Progenitor cell of endocrine pancreas (in vitro differentiated cells): ENCODE results near the gene SIPA1L3. TPM values are rescaled to one million over a fixed set of nuclear protein-coding genes. Genes with fewer than 3 reads are reported as not detected.
A peak's percentile ranks its signal among the peaks of the same experiment; 100 is the strongest.

Experiments used
- DNase-seq: peaks from one replicate; pipeline ENCODE4 v3.0.0; 2021; ENCODE audit warnings: low spot score; ENCODE audit not compliant: unreplicated experiment
- H3K27ac Mint-ChIP-seq: 2 replicates; pipeline ENCODE4 v1.8.0; 2021; ENCODE audit warnings: mild to moderate bottlenecking, moderate library complexity, mixed read lengths
- H3K27me3 Mint-ChIP-seq: 2 replicates; pipeline ENCODE4 v1.8.0; 2021; ENCODE audit warnings: mixed read lengths
- H3K36me3 Mint-ChIP-seq: 2 replicates; pipeline ENCODE4 v1.8.0; 2022; ENCODE audit warnings: mixed read lengths; ENCODE audit not compliant: insufficient read depth
- H3K4me1 Mint-ChIP-seq: 2 replicates; pipeline ENCODE4 v1.8.0; 2021; ENCODE audit warnings: low read depth, mixed read lengths
- H3K4me3 Mint-ChIP-seq: 2 replicates; pipeline ENCODE4 v1.8.0; 2021; ENCODE audit warnings: low read depth, mild to moderate bottlenecking, moderate library complexity, mixed read lengths
- H3K9me3 Mint-ChIP-seq: 2 replicates; pipeline ENCODE4 v1.8.0; 2021; ENCODE audit warnings: low read depth, mixed read lengths
- CTCF ChIP-seq: fragments of 200-600 bp; sonication (generic); IDR thresholded peaks from one replicate; pipeline ENCODE4 v1.5.0; 2021; ENCODE audit warnings: antibody characterized with exemption, mild to moderate bottlenecking; ENCODE audit not compliant: unreplicated experiment
- total RNA-seq: library from RNA; stranded (reverse); gene quantifications from 2 replicates; pipeline ENCODE4 v1.2.1, GENCODE V29; 2021

SIPA1L3 gene
- total RNA-seq, 1 donor from 2014 or later, result 132 TPM

GRCh38 chr19:38032951-38033350, 125.9 kb downstream of the SIPA1L3 start:
- DNase-seq, result no peak
- peaks cover 42% of the 10 kb centered on the region for H3K4me1 Mint-ChIP-seq
- peak overlapping the region; percentile 49 for H3K27ac Mint-ChIP-seq
- H3K9me3 Mint-ChIP-seq, result peaks cover 2% of the 10 kb centered on the region
- no peaks in the 10 kb centered on the region for H3K27me3 Mint-ChIP-seq
- H3K36me3 Mint-ChIP-seq, result peaks cover 21% of the 10 kb centered on the region
- H3K4me3 Mint-ChIP-seq, result no peak overlapping the region
- no peak for TF ChIP-seq CTCF

GRCh38 chr19:38033658-38034491, 126.9 kb downstream of the SIPA1L3 start:
- Mint-ChIP-seq H3K36me3 (peaks cover 18% of the 10 kb centered on the region), H3K9me3 (peaks cover 2% of the 10 kb centered on the region), H3K27me3 (no peaks in the 10 kb centered on the region), H3K4me1 (peaks cover 44% of the 10 kb centered on the region), H3K4me3 (no peak overlapping the region), H3K27ac (peak overlapping the region; percentile 54)
- no peak for DNase-seq
- peak; percentile 20 for TF ChIP-seq CTCF

- Mint-ChIP-seq H3K4me1 (peaks cover 44% of the 10 kb centered on the region), H3K9me3 (peaks cover 2% of the 10 kb centered on the region), H3K4me3 (no peak overlapping the region), H3K27me3 (no peaks in the 10 kb centered on the region), H3K36me3 (peaks cover 17% of the 10 kb centered on the region), H3K27ac (no peak overlapping the region)
- DNase-seq, result no peak
- no peak for TF ChIP-seq CTCF
Measured at GRCh38 chr19:38034492-38034860, 127.5 kb downstream of the SIPA1L3 start.

GRCh38 chr19:38035515-38036495, 128.8 kb downstream of the SIPA1L3 start:
- peaks cover 10% of the 10 kb centered on the region for H3K36me3 Mint-ChIP-seq
- DNase-seq, result no peak
- TF ChIP-seq CTCF, result no peak
- no peak overlapping the region for H3K4me3 Mint-ChIP-seq
- H3K9me3 Mint-ChIP-seq, result peaks cover 2% of the 10 kb centered on the region
- H3K27ac Mint-ChIP-seq, result peak overlapping the region; percentile 93
- H3K4me1 Mint-ChIP-seq, result peaks cover 44% of the 10 kb centered on the region
- H3K27me3 Mint-ChIP-seq, result no peaks in the 10 kb centered on the region
